Stomach smooth muscle (tissue), 2 donors: ENCODE data around the gene TNFAIP6.
A peak's percentile ranks its signal among the peaks of the same experiment; 100 is the strongest.
"Not testable (repeated sequence)": the region's sequence is repeated elsewhere in the genome, so short reads cannot be mapped to it uniquely, and the experiment has no call there.

Experiments
- H3K27ac ChIP-seq: one replicate; pipeline ENCODE4 v1.7.0; 2013; ENCODE audit warnings: mild to moderate bottlenecking, low read length, inconsistent platforms
- H3K27me3 ChIP-seq, 2 donors: one replicate each; pipeline ENCODE4 v1.7.0; 2013; ENCODE audit warnings: low read length in 2 of 2; ENCODE audit not compliant: insufficient read depth in 2 of 2, control insufficient read depth in 1 of 2
- H3K36me3 ChIP-seq, 2 donors: one replicate each; pipeline ENCODE4 v1.7.0; 2013; ENCODE audit warnings: low read length in 2 of 2; ENCODE audit not compliant: control insufficient read depth in 2 of 2, insufficient read depth in 2 of 2
- H3K4me1 ChIP-seq: one replicate; pipeline ENCODE4 v1.7.0; 2013; ENCODE audit warnings: low read length; ENCODE audit not compliant: control insufficient read depth, insufficient read depth
- H3K4me3 ChIP-seq, 2 donors: one replicate each; pipeline ENCODE4 v1.7.0; 2013; ENCODE audit warnings: low read length in 2 of 2
- H3K9ac ChIP-seq, 2 donors: one replicate each; pipeline ENCODE4 v1.7.0; 2013; ENCODE audit warnings: low read length in 2 of 2, mild to moderate bottlenecking in 1 of 2
- H3K9me3 ChIP-seq, 2 donors: one replicate each; pipeline ENCODE4 v1.7.0; 2013; ENCODE audit warnings: low read length in 2 of 2; ENCODE audit not compliant: control insufficient read depth in 2 of 2
- donor health status: healthy.
- donor health status: Pancreatic carcinoma.

Gene TNFAIP6

DNA sequence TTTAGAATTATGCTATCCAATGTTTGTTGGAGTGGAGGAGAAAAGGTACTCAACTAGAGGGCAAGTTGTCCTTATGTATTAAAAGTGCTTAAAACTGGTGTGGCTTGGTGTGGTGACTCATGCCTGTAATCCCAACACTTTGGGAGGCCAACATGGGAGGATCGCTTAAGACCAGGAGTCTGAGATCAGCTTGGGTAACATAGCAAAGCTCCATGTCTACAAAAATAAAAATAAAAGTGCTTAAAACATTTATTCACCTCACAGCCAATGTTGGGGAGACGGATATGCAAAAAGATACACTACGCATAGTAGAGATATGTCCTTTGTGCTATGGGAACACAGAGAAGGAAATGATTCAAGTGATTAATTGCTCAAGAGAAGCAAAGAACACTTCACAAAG is 19.3 kb upstream of the TNFAIP6 start:
- H3K27ac ChIP-seq = no peak overlapping the region
- no peak overlapping the region for H3K4me3 ChIP-seq
- no peak overlapping the region for H3K9ac ChIP-seq
- H3K9me3 ChIP-seq = no peaks in the 10 kb centered on the region
- no peaks in the 10 kb centered on the region for H3K36me3 ChIP-seq
- H3K4me1 ChIP-seq = no peaks in the 10 kb centered on the region
- H3K27me3 ChIP-seq = no peaks in the 10 kb centered on the region

DNA sequence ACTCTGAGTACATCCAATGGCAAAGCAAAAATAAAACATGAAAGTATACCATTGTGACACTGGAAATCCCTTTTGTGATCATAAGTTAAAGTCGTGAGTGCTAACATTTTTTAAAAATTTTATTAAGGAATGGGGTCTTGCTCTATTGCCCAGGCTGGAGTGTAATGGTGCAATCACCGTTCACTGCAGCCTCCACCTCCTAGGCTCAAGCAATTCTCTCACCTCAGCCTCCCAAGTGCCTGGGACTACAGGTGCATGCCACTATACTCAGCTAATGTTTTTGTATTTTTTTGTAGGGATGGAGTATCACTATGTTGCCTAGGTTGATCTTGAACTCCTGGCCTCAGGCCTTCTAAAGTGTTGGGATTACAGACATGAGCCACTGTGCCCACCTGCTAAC is 14.3 kb upstream of the TNFAIP6 start:
- no peaks in the 10 kb centered on the region for H3K36me3 ChIP-seq
- H3K9me3 ChIP-seq = no peaks in the 10 kb centered on the region
- no peaks in the 10 kb centered on the region for H3K27me3 ChIP-seq
- no peak overlapping the region for H3K4me3 ChIP-seq
- no peak overlapping the region for H3K9ac ChIP-seq
- H3K27ac ChIP-seq = no peak overlapping the region
- H3K4me1 ChIP-seq = no peaks in the 10 kb centered on the region

DNA sequence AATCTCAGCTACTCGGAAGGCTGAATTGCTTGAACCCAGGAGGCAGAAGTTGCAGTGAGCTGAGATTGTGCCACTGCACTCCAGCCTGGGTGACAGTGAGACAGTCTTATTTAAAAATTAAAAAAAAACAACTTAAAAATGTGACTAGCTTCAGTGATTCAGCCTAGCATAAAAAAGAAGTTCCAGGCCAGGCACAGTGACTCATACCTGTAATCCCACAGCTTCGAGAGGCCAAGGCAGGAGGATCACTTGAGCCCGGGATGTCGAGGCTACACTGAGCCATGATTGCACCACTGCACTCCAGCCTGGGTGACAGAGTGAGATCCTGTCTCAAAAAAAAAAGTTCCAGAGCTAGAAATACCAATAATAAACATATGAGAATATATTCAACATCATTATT is 13.2 kb upstream of the TNFAIP6 start:
- not testable (repeated sequence) for H3K4me1 ChIP-seq, H3K36me3 ChIP-seq, H3K4me3 ChIP-seq, H3K9me3 ChIP-seq, H3K9ac ChIP-seq, H3K27ac ChIP-seq, H3K27me3 ChIP-seq

DNA sequence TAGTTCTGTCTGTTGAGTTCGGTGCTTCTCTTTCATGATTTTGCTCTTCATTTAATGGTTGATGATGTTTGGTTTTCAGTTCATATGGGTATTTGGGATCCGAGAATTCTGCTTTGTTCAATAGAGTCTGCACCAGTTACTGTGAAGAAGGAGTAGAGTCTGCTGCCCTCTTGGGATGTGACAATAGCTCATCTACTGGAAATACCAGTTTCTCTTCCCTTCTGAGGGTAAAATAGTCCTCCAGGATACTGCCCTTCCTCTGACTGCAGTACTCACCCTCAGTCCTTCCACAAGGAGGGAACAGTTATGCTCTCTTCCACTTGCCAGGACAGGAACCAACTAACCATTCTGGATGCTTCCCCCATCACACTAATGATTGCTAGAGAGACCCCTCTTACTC is 12.5 kb upstream of the TNFAIP6 start:
- Histone ChIP-seq H3K27ac (no peak overlapping the region), H3K4me1 (no peaks in the 10 kb centered on the region), H3K9ac (no peak overlapping the region), H3K9me3 (no peaks in the 10 kb centered on the region), H3K27me3 (no peaks in the 10 kb centered on the region), H3K36me3 (no peaks in the 10 kb centered on the region), H3K4me3 (no peak overlapping the region)

DNA sequence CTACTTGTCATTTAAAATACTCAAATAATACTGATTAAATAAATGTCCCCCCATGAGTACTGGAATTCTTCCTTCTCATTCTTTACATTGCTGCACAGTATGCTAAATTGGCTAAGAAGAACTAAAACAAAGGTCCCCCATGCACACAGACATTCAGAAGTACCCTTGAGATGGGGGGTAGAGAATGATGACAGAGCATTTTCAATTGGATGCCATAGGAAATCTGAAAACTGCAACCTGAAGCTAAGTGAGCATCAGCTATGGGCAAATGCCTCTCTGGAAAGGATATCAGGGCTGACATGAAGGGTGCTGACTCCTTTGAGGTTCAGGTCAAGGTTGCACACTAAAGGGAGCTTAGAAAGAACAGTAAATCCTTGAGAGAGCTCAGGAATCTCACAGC is 10.1 kb upstream of the TNFAIP6 start:
- Histone ChIP-seq H3K27ac (no peak overlapping the region), H3K36me3 (no peaks in the 10 kb centered on the region), H3K9me3 (no peaks in the 10 kb centered on the region), H3K27me3 (no peaks in the 10 kb centered on the region), H3K4me3 (no peak overlapping the region), H3K4me1 (no peaks in the 10 kb centered on the region), H3K9ac (no peak overlapping the region)

DNA sequence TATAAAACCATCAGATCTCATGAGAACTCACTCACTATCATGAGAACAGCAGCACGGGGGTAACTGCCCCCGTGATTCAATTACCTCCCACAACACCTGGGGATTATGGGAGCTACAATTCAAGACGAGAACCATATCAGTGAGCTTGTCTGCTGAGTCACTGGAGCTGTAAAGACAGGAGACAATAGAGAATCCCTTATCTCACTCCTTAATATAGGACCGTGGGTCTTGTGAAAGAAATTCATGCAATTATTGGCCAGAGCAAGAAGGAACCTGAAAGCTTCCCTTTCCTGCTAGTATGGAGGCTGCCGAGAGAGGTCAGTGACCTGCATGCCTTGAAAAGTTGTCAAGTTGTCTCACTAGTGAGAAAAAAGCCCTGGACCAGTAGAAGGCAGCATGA is 9.5 kb upstream of the TNFAIP6 start:
- Histone ChIP-seq H3K4me3 (no peak overlapping the region), H3K9ac (no peak overlapping the region), H3K27ac (no peak overlapping the region), H3K36me3 (no peaks in the 10 kb centered on the region), H3K27me3 (no peaks in the 10 kb centered on the region), H3K4me1 (no peaks in the 10 kb centered on the region), H3K9me3 (no peaks in the 10 kb centered on the region)

DNA sequence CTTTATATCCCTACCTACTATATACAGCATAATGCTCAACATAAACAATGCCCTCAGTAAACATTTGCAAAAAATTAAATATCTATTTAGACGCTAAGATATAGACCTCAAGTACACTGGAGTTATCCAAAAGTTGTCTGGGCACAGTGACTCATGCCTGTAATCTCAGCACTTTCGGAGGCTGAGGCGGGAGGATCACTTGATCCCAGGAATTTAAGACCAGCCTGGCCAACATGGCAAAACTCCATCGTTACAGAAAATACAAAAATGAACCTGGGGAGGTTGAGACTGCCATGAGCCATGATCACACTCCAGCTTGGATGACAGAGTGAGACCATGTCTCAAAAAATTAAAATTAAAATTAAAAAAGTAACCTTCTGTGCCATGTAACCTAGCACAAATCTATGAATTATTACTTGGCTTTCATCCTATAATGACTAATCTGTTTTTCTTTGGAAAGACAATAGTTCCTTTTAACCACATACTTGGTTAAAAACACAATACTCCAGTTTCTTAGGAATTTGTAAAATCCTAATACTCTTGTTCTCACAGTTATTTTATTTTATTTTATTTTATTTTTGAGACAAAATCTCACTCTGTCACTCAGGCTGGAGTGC is 6.7 kb upstream of the TNFAIP6 start:
- Histone ChIP-seq H3K27me3 (no peaks in the 10 kb centered on the region), H3K4me1 (no peaks in the 10 kb centered on the region), H3K27ac (no peak overlapping the region), H3K9me3 (no peaks in the 10 kb centered on the region), H3K9ac (no peak overlapping the region), H3K4me3 (no peak overlapping the region), H3K36me3 (no peaks in the 10 kb centered on the region)

DNA sequence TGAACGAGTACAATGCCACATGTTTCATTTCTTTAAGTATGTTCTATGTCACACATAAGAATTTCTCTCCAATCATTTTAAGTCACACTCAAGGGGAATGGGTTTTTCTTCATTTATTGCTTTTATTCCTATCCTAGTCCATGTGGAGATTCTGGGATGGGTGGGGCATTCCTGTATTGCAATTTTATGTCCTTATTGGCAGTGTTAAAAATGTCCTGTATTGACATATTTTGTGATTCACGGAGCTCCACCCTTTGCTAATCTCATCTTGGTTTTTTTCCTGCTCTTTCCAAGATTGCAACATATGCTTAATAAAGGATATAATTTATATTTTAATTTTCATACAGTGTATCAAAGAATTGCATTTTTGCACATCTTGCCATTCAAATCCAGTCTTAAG is 3.4 kb upstream of the TNFAIP6 start:
- Histone ChIP-seq H3K9me3 (no peaks in the 10 kb centered on the region), H3K4me3 (no peak overlapping the region), H3K27ac (no peak overlapping the region), H3K9ac (no peak overlapping the region), H3K4me1 (no peaks in the 10 kb centered on the region), H3K27me3 (no peaks in the 10 kb centered on the region), H3K36me3 (no peaks in the 10 kb centered on the region)

DNA sequence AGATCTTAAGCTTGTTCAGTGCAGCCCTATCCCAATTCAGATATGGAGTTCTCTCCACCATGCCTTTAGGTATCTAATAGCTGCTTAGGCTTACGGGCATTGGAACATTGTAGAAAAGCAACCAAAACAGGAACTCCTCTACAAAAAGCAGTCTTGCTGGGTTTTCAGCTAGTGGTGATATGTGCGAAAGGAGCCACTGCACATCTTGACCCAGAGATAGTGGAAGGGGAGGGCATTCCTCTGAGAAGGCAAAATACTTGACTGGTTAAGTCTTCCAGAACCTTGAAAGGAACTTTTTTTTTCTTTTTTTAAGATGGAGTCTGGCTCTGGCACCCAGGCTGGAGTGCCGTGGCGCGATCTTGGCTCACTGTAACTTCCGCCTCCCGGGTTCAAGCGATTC is 2.6 kb upstream of the TNFAIP6 start:
- H3K36me3 ChIP-seq = no peaks in the 10 kb centered on the region
- no peaks in the 10 kb centered on the region for H3K4me1 ChIP-seq
- no peaks in the 10 kb centered on the region for H3K27me3 ChIP-seq
- H3K9me3 ChIP-seq = no peaks in the 10 kb centered on the region
- H3K4me3 ChIP-seq = no peak overlapping the region
- H3K27ac ChIP-seq = no peak overlapping the region
- no peak overlapping the region for H3K9ac ChIP-seq

DNA sequence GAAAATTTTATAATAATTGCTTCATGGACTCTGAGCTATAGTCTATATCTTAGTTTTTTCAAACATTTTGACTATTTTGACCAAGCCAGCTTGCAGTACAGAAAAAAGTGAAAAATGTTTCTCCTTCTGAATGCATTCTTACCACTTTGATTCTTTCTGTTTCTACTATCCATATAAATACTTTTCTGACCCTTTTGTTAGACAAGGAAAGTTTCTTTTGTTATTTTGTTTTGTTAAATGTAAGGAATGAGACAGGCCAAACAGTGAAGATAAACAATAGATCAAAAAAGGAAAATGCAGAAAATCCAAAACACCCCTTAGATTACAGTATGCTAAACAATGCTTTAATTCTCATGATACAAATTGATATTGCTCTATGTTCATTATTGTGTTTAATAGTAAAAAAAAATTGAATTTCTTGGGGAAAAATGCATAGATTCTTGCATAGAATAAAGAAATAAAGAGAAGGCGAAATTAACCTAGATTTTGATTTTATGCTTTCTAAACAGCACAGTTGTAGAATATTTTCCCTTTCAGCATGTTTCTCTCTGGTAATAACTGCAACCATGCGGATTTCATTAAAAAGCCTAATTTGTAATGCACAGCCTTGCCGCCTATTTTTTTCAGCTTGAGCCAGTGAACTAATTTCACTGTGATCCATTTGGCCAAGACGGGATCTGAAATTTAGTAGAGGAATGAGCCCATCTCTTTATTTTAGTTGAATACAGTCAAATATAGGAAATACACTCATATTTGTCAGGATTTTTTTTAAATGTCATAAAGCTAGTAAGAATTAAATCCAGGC is 976 bp downstream of the TNFAIP6 start:
- H3K27ac ChIP-seq = no peak overlapping the region
- no peaks in the 10 kb centered on the region for H3K36me3 ChIP-seq

DNA sequence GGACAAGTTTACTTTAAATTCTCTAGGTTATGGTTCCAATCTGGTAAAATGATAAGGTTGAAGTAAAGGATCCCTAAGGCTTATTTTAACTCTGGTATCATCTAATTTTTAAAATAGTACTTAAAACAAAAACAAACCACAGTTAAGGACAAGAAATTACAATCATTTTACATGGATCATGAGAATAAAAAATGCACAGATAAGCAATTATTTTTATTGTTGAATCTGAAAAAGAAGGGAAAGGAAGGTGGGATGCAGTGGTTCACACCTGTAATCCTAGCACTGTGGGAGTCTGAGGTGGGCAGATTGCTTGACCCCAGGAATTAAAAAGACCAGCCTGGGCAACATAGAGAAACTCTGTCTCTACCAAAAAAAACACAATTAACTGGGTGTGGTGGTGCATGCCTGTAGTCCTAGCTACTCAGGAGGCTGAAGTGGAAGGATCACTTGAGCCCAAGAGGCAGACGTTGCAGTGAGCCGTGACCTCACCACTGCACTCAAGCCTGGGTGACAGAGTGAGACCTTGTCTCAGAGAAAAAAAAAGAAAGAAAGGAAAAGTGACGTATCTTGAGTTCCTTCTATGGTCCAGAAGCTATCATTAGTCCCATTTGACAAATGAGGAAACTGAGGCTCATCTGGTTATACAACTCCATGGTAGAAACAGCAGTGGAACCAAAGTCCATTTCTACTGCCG is 2.5 kb downstream of the TNFAIP6 start:
- Histone ChIP-seq H3K27me3 (no peaks in the 10 kb centered on the region), H3K36me3 (no peaks in the 10 kb centered on the region), H3K9ac (no peak overlapping the region), H3K4me1 (no peaks in the 10 kb centered on the region), H3K9me3 (no peaks in the 10 kb centered on the region), H3K27ac (no peak overlapping the region), H3K4me3 (no peak overlapping the region)

More for the DNA sequence above, 976 bp downstream of the TNFAIP6 start:
- Histone ChIP-seq H3K9me3 (no peaks in the 10 kb centered on the region), H3K27me3 (no peaks in the 10 kb centered on the region), H3K9ac (peak overlapping the region in 1 of 2 donors; percentile 22), H3K4me1 (no peaks in the 10 kb centered on the region), H3K4me3 (no peak overlapping the region)
